ENCODE measurements around the gene CDC42SE2.
"Not testable (repeated sequence)": the region's sequence is repeated elsewhere in the genome, so short reads cannot be mapped to it uniquely, and the experiment has no call there.

Gene CDC42SE2

GRCh38 chr5:131252824-131253171, 11.1 kb upstream of the CDC42SE2 start:
- DNase-seq = no peak

GRCh38 chr5:131254025-131254424, 9.8 kb upstream of the CDC42SE2 start:
- not testable (repeated sequence) for DNase-seq

GRCh38 chr5:131254741-131255140, 9.1 kb upstream of the CDC42SE2 start:
- no peak for DNase-seq

GRCh38 chr5:131256507-131256823, 7.4 kb upstream of the CDC42SE2 start:
- no peak for DNase-seq

- DNase-seq = no peak
Measured at GRCh38 chr5:131258733-131259132, 5.1 kb upstream of the CDC42SE2 start.

- DNase-seq = peak; percentile 44
Measured at GRCh38 chr5:131259326-131259725, 4.5 kb upstream of the CDC42SE2 start.

GRCh38 chr5:131260895-131261294, 3.0 kb upstream of the CDC42SE2 start:
- no peak for DNase-seq

GRCh38 chr5:131261483-131261882, 2.4 kb upstream of the CDC42SE2 start:
- no peak for DNase-seq

- no peak for DNase-seq
Measured at GRCh38 chr5:131262953-131263541, 806 bp upstream of the CDC42SE2 start.

- DNase-seq = no peak
Measured at GRCh38 chr5:131264451-131265099, 722 bp downstream of the CDC42SE2 start.

- peak; percentile 54 for DNase-seq
Measured at GRCh38 chr5:131265311-131265803, 1.5 kb downstream of the CDC42SE2 start.

- no peak for DNase-seq
Measured at GRCh38 chr5:131266370-131267060, 2.7 kb downstream of the CDC42SE2 start.

- no peak for DNase-seq
Measured at GRCh38 chr5:131268758-131269370, 5.0 kb downstream of the CDC42SE2 start.

GRCh38 chr5:131270809-131271208, 7.0 kb downstream of the CDC42SE2 start:
- no peak for DNase-seq

GRCh38 chr5:131271888-131272287, 8.0 kb downstream of the CDC42SE2 start:
- not testable (repeated sequence) for DNase-seq

GRCh38 chr5:131272307-131272706, 8.5 kb downstream of the CDC42SE2 start:
- no peak for DNase-seq

GRCh38 chr5:131272724-131273123, 8.9 kb downstream of the CDC42SE2 start:
- no peak for DNase-seq

GRCh38 chr5:131274326-131275063, 10.6 kb downstream of the CDC42SE2 start:
- DNase-seq = no peak

GRCh38 chr5:131276072-131276471, 12.2 kb downstream of the CDC42SE2 start:
- DNase-seq = no peak

- DNase-seq = no peak
Measured at GRCh38 chr5:131277447-131277846, 13.6 kb downstream of the CDC42SE2 start.

- no peak for DNase-seq
Measured at GRCh38 chr5:131277875-131278740, 14.3 kb downstream of the CDC42SE2 start.

GRCh38 chr5:131278741-131279124, 14.9 kb downstream of the CDC42SE2 start:
- not testable (repeated sequence) for DNase-seq
